ENCODE data around the gene CACNA2D4. TPM values are rescaled to one million over a fixed set of nuclear protein-coding genes. Genes with fewer than 3 reads are reported as not detected.

The CACNA2D4 gene
- total and polyA plus RNA-seq, 2 experiments from 2014 or later: 0.23 TPM; not detected in 1

DNA sequence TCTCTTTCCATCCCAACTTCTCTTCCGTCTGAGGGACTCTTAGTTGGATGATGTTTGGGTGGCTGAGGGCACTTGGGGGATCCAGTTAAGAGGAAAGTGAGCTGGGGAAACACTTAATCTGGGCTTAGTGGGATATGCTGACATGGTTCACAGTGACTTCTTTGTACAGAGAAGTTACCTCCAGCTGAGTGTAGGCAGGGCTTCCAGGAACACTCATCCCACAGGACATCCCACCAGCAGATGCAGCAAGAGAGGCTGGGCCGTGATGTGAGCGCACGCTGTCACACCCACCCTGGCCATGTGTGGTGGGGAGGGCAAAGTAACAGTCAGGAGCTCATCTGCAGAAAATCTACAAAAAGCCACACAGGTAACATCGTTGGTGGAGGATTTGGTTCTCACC is 832 bp upstream of the CACNA2D4 start:
- no peak overlapping the region for H3K9ac ChIP-seq
- H4K20me1 ChIP-seq (ENCODE audit: insufficient read depth): no peaks in the 10 kb centered on the region
- no peak overlapping the region for H2AFZ ChIP-seq
- in situ Hi-C loops (cut with MboI): no loop called here
- H3F3A ChIP-seq (ENCODE audit: insufficient read depth): no peaks in the 10 kb centered on the region
- H3K27me3 ChIP-seq (replicated peaks; ENCODE audit: insufficient read depth): peaks cover 18% of the 10 kb centered on the region
- H3K9me2 ChIP-seq (ENCODE audit: insufficient read depth): no peaks in the 10 kb centered on the region
- no peak overlapping the region for H3K4me2 ChIP-seq (ENCODE audit: unreplicated experiment)
- no peak overlapping the region for H3K27ac ChIP-seq
- no peak overlapping the region for H3K4me3 ChIP-seq
- H3K79me2 ChIP-seq (ENCODE audit: insufficient read depth): no peaks in the 10 kb centered on the region
- no peaks in the 10 kb centered on the region for H3K36me3 ChIP-seq (ENCODE audit: low read depth)
- TF ChIP-seq EZH2phosphoT487 (IDR thresholded peaks at IDR 0.05; ENCODE audit: insufficient read depth, low read depth): no peak
- TF ChIP-seq EZH2 (IDR thresholded peaks at IDR 0.05; ENCODE audit: insufficient read depth, poor library complexity, severe bottlenecking): no peak
- WGBS, 2 experiments (ENCODE audit: low coverage in 1 of 2, low lambda C conversion rate in 2 of 2, missing lambda C conversion rate in 2 of 2): 75 to 78% methylated on average over 5 of the region's 5 CpGs
- H3K4me1 ChIP-seq (ENCODE audit: insufficient read depth): no peaks in the 10 kb centered on the region
- H3K9me3 ChIP-seq (ENCODE audit: low read depth): no peaks in the 10 kb centered on the region
- no peak for DNase-seq

DNA sequence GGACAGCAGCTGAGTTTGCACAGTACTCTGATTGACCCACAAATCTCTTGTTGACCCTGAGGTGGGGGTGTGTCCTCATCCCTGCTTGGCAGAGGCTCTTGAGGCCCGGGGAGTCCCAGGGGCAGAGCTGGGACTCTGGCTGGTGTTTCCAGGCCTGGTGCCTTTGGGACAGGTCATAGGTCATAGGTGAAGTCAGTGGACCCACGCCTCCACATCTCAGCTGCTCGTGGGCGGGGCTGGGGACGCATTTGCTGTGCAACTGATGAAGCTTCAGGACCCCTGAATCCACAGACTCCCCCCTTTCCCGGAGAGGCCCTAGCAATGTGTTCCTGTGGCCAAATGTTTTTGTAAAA is 408 bp upstream of the CACNA2D4 start:
- H3K4me2 ChIP-seq (ENCODE audit: unreplicated experiment): no peak overlapping the region
- H3F3A ChIP-seq (ENCODE audit: insufficient read depth): no peaks in the 10 kb centered on the region
- H3K79me2 ChIP-seq (ENCODE audit: insufficient read depth): no peaks in the 10 kb centered on the region
- DNase-seq: no peak
- H3K27me3 ChIP-seq (replicated peaks; ENCODE audit: insufficient read depth): peaks cover 16% of the 10 kb centered on the region; the same call in 1 of the 2 replicates
- no peaks in the 10 kb centered on the region for H3K36me3 ChIP-seq (ENCODE audit: low read depth)
- TF ChIP-seq EZH2phosphoT487 (IDR thresholded peaks at IDR 0.05; ENCODE audit: insufficient read depth, low read depth) (no peak), EZH2 (IDR thresholded peaks at IDR 0.05; ENCODE audit: insufficient read depth, poor library complexity, severe bottlenecking) (no peak)
- H4K20me1 ChIP-seq (ENCODE audit: insufficient read depth): no peaks in the 10 kb centered on the region
- in situ Hi-C loops (cut with MboI): no loop called here
- 55 to 64% methylated on average over 6 of the region's 6 CpGs for WGBS, 2 experiments (ENCODE audit: low coverage in 1 of 2, low lambda C conversion rate in 2 of 2, missing lambda C conversion rate in 2 of 2)
- H3K9me3 ChIP-seq (ENCODE audit: low read depth): no peaks in the 10 kb centered on the region
- H3K4me3 ChIP-seq: no peak overlapping the region
- no peak overlapping the region for H3K27ac ChIP-seq
- no peak overlapping the region for H3K9ac ChIP-seq
- no peaks in the 10 kb centered on the region for H3K4me1 ChIP-seq (ENCODE audit: insufficient read depth)
- no peaks in the 10 kb centered on the region for H3K9me2 ChIP-seq (ENCODE audit: insufficient read depth)
- H2AFZ ChIP-seq: no peak overlapping the region

DNA sequence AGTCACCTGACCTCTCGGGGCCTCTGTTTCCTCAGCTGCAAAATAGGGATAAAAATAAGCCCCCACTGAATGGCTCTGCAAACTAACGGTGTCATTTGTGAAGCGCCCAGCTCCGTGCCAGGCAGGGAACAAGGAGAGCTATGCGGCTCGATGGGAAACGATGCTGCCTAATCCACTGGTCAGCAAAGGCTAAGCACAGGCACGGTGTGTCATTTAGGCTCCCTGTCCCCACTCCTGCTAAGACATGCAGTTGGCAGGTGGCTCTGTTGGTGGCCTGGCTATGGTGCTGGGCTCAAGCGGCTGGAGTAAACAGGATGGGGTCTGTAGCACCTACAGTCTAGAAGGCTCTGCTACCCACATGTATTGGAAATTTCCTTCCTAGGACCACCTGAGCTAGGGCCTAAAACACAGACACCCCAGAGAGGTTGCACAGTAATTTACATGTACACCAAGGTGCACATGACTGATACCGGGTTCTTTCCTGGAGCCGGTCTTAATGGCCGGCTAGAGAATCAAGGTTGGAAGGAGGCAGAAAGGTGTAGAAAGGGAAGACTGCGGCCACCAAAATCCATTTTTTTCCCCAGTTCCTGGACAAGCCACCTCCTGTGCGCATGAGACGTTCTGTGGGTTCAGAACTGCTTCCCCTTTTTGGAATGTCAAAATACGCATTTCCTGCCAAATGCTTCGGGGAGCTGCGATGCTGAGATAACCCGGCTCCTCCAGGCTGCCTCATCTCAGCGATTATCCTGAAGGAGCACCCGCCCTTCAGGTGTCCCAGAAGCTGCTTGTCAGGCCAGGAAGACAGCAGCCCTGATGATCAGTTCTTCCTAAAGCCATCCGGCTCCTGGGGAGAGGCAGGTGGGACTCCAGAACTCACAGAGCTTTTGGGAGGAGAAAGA is 1.0 kb downstream of the CACNA2D4 start:
- no peak for TF ChIP-seq EZH2 (IDR thresholded peaks at IDR 0.05; ENCODE audit: insufficient read depth, poor library complexity, severe bottlenecking)
- no peak for TF ChIP-seq EZH2phosphoT487 (IDR thresholded peaks at IDR 0.05; ENCODE audit: insufficient read depth, low read depth)
- in situ Hi-C loops (cut with MboI): no loop called here
- no peak overlapping the region for H2AFZ ChIP-seq
- H3K9me3 ChIP-seq (ENCODE audit: low read depth): no peaks in the 10 kb centered on the region
- H3K79me2 ChIP-seq (ENCODE audit: insufficient read depth): no peaks in the 10 kb centered on the region
- H3K36me3 ChIP-seq (ENCODE audit: low read depth): no peaks in the 10 kb centered on the region
- no peak overlapping the region for H3K27ac ChIP-seq
- no peaks in the 10 kb centered on the region for H3K4me1 ChIP-seq (ENCODE audit: insufficient read depth)
- no peaks in the 10 kb centered on the region for H4K20me1 ChIP-seq (ENCODE audit: insufficient read depth)
- no peak overlapping the region for H3K4me3 ChIP-seq
- DNase-seq: no peak
- H3K9me2 ChIP-seq (ENCODE audit: insufficient read depth): no peaks in the 10 kb centered on the region
- H3F3A ChIP-seq (ENCODE audit: insufficient read depth): no peaks in the 10 kb centered on the region
- H3K9ac ChIP-seq: no peak overlapping the region
- H3K27me3 ChIP-seq (replicated peaks; ENCODE audit: insufficient read depth): peaks cover 16% of the 10 kb centered on the region; the same call in 1 of the 2 replicates
- H3K4me2 ChIP-seq (ENCODE audit: unreplicated experiment): no peak overlapping the region
- WGBS, 2 experiments (ENCODE audit: low coverage in 1 of 2, low lambda C conversion rate in 2 of 2, missing lambda C conversion rate in 2 of 2): 64 to 73% methylated on average over 22 of the region's 22 CpGs

DNA sequence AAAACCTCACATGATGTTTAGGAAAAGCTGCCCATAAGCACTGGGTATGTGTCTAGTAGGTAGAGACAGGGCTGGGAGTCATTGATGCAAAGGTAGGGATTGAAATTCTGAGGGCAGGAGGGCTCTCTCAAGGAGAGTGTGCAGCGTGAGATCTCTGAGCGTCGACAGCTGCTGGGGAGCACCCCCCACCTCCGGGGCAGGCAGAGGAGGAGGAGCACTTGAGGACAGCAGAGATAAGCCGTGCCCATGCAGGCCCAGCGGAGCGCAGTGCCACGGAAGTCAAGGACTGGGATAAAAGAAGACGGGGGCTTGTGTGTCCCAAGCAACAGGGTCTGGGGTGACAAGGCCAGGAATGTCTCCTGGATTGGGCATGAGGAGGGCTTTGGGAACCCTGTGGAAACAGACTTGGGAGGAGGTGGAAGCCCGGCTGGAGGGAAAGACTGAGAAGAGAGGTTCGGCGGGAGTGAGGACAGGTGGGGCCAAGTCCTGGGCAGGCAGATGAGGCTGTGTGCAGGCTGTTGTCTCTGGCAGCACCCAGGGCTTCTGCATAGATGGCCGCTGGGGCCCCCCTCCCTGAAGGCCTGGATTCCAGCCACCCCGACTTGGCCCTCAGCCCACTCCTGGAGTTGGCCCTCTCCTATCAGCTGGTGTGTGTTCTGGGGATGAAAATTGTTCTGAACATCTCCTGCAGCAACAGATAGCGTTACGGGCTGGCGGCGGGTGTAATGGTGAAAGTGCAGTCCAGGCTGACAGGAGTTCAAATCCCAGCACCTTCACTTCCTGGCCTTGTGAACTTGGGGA is 1.9 kb downstream of the CACNA2D4 start:
- no peaks in the 10 kb centered on the region for H3K9me3 ChIP-seq (ENCODE audit: low read depth)
- no peak overlapping the region for H3K4me3 ChIP-seq
- H3K9ac ChIP-seq: no peak overlapping the region
- in situ Hi-C loops (cut with MboI): no loop called here
- TF ChIP-seq EZH2 (IDR thresholded peaks at IDR 0.05; ENCODE audit: insufficient read depth, poor library complexity, severe bottlenecking): no peak
- no peak for TF ChIP-seq EZH2phosphoT487 (IDR thresholded peaks at IDR 0.05; ENCODE audit: insufficient read depth, low read depth)
- H3K79me2 ChIP-seq (ENCODE audit: insufficient read depth): no peaks in the 10 kb centered on the region
- H3K27me3 ChIP-seq (replicated peaks; ENCODE audit: insufficient read depth): peaks cover 16% of the 10 kb centered on the region; the same call in 1 of the 2 replicates
- no peak overlapping the region for H3K27ac ChIP-seq
- H3K4me2 ChIP-seq (ENCODE audit: unreplicated experiment): no peak overlapping the region
- H3K4me1 ChIP-seq (ENCODE audit: insufficient read depth): no peaks in the 10 kb centered on the region
- H3K36me3 ChIP-seq (ENCODE audit: low read depth): no peaks in the 10 kb centered on the region
- H3K9me2 ChIP-seq (ENCODE audit: insufficient read depth): no peaks in the 10 kb centered on the region
- H4K20me1 ChIP-seq (ENCODE audit: insufficient read depth): no peaks in the 10 kb centered on the region
- DNase-seq: no peak
- no peak overlapping the region for H2AFZ ChIP-seq
- no peaks in the 10 kb centered on the region for H3F3A ChIP-seq (ENCODE audit: insufficient read depth)
- WGBS, 2 experiments (ENCODE audit: low coverage in 1 of 2, low lambda C conversion rate in 2 of 2, missing lambda C conversion rate in 2 of 2): 44 to 60% methylated on average over 17 to 18 of the region's 18 CpGs
